ENCODE measurements around the gene SPPL2C.

Gene SPPL2C

GRCh38 chr17:45888392-45888791 is 43.7 kb downstream of the SPPL2C start:
- no peak overlapping the region for H3K4me3 ChIP-seq
- no peaks in the 10 kb centered on the region for H3K36me3 ChIP-seq (replicated peaks)
- no peaks in the 10 kb centered on the region for H3K4me1 ChIP-seq
- no peak for DNase-seq (ENCODE audit: low spot score in 2 of 2)
- H3K27me3 ChIP-seq (ENCODE audit: low read depth) = no peaks in the 10 kb centered on the region; the same call in 1 of the 2 replicates
- H3K9me3 ChIP-seq = no peaks in the 10 kb centered on the region
- in situ Hi-C loops (cut with MboI; ENCODE audit: low sequenced_read_pairs) = no loop called here

- H3K9me3 ChIP-seq = no peaks in the 10 kb centered on the region
- no peak overlapping the region for H3K4me3 ChIP-seq
- H3K27me3 ChIP-seq (ENCODE audit: low read depth) = no peaks in the 10 kb centered on the region; the same call in 1 of the 2 replicates
- peaks cover 4% of the 10 kb centered on the region for H3K4me1 ChIP-seq
- no peak for DNase-seq (ENCODE audit: low spot score in 2 of 2)
- no peaks in the 10 kb centered on the region for H3K36me3 ChIP-seq (replicated peaks)
- in situ Hi-C loops (cut with MboI; ENCODE audit: low sequenced_read_pairs) = no loop called here
Observed at GRCh38 chr17:45889579-45889978, 44.9 kb downstream of the SPPL2C start.

DNA sequence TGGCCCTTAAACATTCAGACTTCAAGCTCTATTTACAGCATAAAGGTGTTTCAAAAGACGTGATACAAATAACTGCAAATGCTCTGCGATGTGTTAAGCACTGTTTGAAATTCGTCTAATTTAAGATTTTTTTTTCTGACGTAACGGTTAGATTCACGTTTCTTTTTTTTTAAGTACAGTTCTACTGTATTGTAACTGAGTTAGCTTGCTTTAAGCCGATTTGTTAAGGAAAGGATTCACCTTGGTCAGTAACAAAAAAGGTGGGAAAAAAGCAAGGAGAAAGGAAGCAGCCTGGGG is 49.0 kb downstream of the SPPL2C start:
- in situ Hi-C loops (cut with MboI; ENCODE audit: low sequenced_read_pairs) = no loop called here
- Histone ChIP-seq H3K9me3 (no peaks in the 10 kb centered on the region), H3K4me1 (peaks cover 4% of the 10 kb centered on the region), H3K27me3 (ENCODE audit: low read depth) (peaks cover 26% of the 10 kb centered on the region), H3K4me3 (peak overlapping the region; percentile 15; the same call in 1 of the 2 replicates), H3K36me3 (replicated peaks) (no peaks in the 10 kb centered on the region)
- no peak for DNase-seq (ENCODE audit: low spot score in 2 of 2)

- DNase-seq (ENCODE audit: low spot score in 2 of 2) = peak; percentile 87 to 92
- in situ Hi-C loops (cut with MboI; ENCODE audit: low sequenced_read_pairs) = no loop called here
- H3K9me3 ChIP-seq = no peaks in the 10 kb centered on the region
- peak within 1 kb of the TSS; percentile 68 for H3K4me3 ChIP-seq
- peaks cover 4% of the 10 kb centered on the region for H3K4me1 ChIP-seq
- H3K36me3 ChIP-seq (replicated peaks) = no peaks in the 10 kb centered on the region
- peaks cover 26% of the 10 kb centered on the region for H3K27me3 ChIP-seq (ENCODE audit: low read depth)
Observed at GRCh38 chr17:45894022-45894784, 49.5 kb downstream of the SPPL2C start, which contains the start of gene MAPT. Gene MAPT (plus strand): TSS chr17:45894554. CDS start chr17:45962338, 67,784 bp downstream.

DNA sequence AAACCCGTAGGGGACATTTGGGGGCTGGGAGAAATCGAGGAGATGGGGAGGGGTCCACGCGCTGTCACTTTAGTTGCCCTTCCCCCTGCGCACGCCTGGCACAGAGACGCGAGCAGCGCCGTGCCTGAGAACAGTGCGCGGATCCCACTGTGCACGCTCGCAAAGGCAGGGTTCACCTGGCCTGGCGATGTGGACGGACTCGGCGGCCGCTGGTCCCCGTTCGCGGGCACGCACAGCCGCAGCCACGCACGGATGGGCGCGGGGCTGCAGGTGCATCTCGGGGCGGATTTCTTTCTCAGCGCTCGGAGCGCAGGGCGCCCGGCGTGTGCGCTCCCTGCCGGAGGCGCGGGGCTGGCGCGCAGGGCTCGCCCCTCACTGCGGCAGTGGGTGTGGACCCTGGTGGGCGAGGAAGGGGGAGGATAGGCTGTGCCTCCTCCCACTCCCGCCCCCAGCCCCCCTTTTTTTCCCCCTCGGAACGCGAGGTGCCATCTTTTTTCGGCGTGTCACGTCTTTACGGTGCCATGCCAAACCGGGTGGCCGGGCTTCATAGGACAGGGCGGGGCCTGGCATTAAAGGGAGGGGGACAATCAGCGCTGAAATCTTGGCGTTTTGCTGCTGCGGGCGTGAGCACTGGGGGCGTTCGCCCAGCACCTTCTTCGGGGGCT is 50.8 kb downstream of the SPPL2C start:
- Histone ChIP-seq H3K9me3 (no peaks in the 10 kb centered on the region), H3K27me3 (ENCODE audit: low read depth) (peaks cover 26% of the 10 kb centered on the region), H3K4me3 (peak overlapping the region; percentile 68), H3K36me3 (replicated peaks) (no peaks in the 10 kb centered on the region), H3K4me1 (peaks cover 4% of the 10 kb centered on the region)
- DNase-seq (ENCODE audit: low spot score in 2 of 2) = peak in 1 of 2 experiments; percentile 36
- in situ Hi-C loops (cut with MboI; ENCODE audit: low sequenced_read_pairs) = no loop called here

GRCh38 chr17:45895969-45896785 is 51.5 kb downstream of the SPPL2C start:
- H3K27me3 ChIP-seq (ENCODE audit: low read depth) = peaks cover 26% of the 10 kb centered on the region
- peak overlapping the region; percentile 68 for H3K4me3 ChIP-seq
- H3K4me1 ChIP-seq = peaks cover 4% of the 10 kb centered on the region
- no peaks in the 10 kb centered on the region for H3K9me3 ChIP-seq
- DNase-seq (ENCODE audit: low spot score in 2 of 2) = no peak
- H3K36me3 ChIP-seq (replicated peaks) = no peaks in the 10 kb centered on the region
- in situ Hi-C loops (cut with MboI; ENCODE audit: low sequenced_read_pairs) = no loop called here

Data from HAP-1 (cell line).